ENCODE data around the gene TRAF1. TPM values are rescaled to one million over a fixed set of nuclear protein-coding genes. Genes with fewer than 3 reads are reported as not detected.

The TRAF1 gene
- polyA plus RNA-seq, 1 donor from 2014 or later: 0.89 TPM

GRCh38 chr9:120891245-120891883 is 35.2 kb downstream of the TRAF1 start:
- Histone ChIP-seq H3K4me2 (ENCODE audit: low read length) (no peak overlapping the region), H3K79me2 (replicated peaks; ENCODE audit: insufficient read depth, low read length) (no peaks in the 10 kb centered on the region), H4K20me1 (ENCODE audit: insufficient read depth) (no peaks in the 10 kb centered on the region), H3F3A (ENCODE audit: insufficient read depth, low read length, poor library complexity, severe bottlenecking) (no peaks in the 10 kb centered on the region), H3K27ac (ENCODE audit: low read length) (no peak overlapping the region), H3K9me2 (ENCODE audit: insufficient read depth, low read length) (no peaks in the 10 kb centered on the region), H3K9me3 (ENCODE audit: low read length) (no peaks in the 10 kb centered on the region), H3K27me3 (ENCODE audit: insufficient read depth, low read depth, low read length) (no peaks in the 10 kb centered on the region), H3K9ac (ENCODE audit: low read length) (no peak overlapping the region), H2AFZ (ENCODE audit: low read depth, low read length) (no peak overlapping the region), H3K4me3 (ENCODE audit: low read length) (no peak overlapping the region), H3K36me3 (ENCODE audit: insufficient read depth, low read length) (no peaks in the 10 kb centered on the region)
- TF ChIP-seq TAF1 (IDR thresholded peaks at IDR 0.05; ENCODE audit: low read depth) (no peak), POLR2AphosphoS5 (IDR thresholded peaks at IDR 0.05) (no peak), EZH2 (IDR thresholded peaks at IDR 0.05; ENCODE audit: borderline replicate concordance, insufficient read depth, low read length, poor library complexity, severe bottlenecking) (no peak), SMC3 (conservative IDR thresholded peaks at IDR 0.05; ENCODE audit: poor library complexity) (no peak), MXI1 (conservative IDR thresholded peaks at IDR 0.05; ENCODE audit: poor library complexity, severe bottlenecking) (no peak)

- H3K9me3 ChIP-seq (ENCODE audit: low read length): no peaks in the 10 kb centered on the region
- H3K27me3 ChIP-seq (ENCODE audit: insufficient read depth, low read depth, low read length): no peaks in the 10 kb centered on the region
- TF ChIP-seq EZH2 (IDR thresholded peaks at IDR 0.05; ENCODE audit: borderline replicate concordance, insufficient read depth, low read length, poor library complexity, severe bottlenecking) (no peak), SMC3 (conservative IDR thresholded peaks at IDR 0.05; ENCODE audit: poor library complexity) (no peak), POLR2AphosphoS5 (IDR thresholded peaks at IDR 0.05) (no peak), REST (IDR thresholded peaks at IDR 0.05; ENCODE audit: borderline replicate concordance) (no peak), TAF1 (IDR thresholded peaks at IDR 0.05; ENCODE audit: low read depth) (no peak), CTCF (IDR thresholded peaks at IDR 0.05; ENCODE audit: poor library complexity, severe bottlenecking) (no peak), RAD21 (conservative IDR thresholded peaks at IDR 0.05) (no peak), MXI1 (conservative IDR thresholded peaks at IDR 0.05; ENCODE audit: poor library complexity, severe bottlenecking) (no peak), EP300 (conservative IDR thresholded peaks at IDR 0.05; ENCODE audit: poor library complexity, severe bottlenecking) (no peak)
- H3K9me2 ChIP-seq (ENCODE audit: insufficient read depth, low read length): no peaks in the 10 kb centered on the region
- H4K20me1 ChIP-seq (ENCODE audit: insufficient read depth): no peaks in the 10 kb centered on the region
- H3K79me2 ChIP-seq (replicated peaks; ENCODE audit: insufficient read depth, low read length): no peaks in the 10 kb centered on the region
- H3K4me3 ChIP-seq (ENCODE audit: low read length): no peak overlapping the region
- H2AFZ ChIP-seq (ENCODE audit: low read depth, low read length): no peak overlapping the region
- H3K27ac ChIP-seq (ENCODE audit: low read length): no peak overlapping the region
- no peaks in the 10 kb centered on the region for H3K36me3 ChIP-seq (ENCODE audit: insufficient read depth, low read length)
- no peak overlapping the region for H3K9ac ChIP-seq (ENCODE audit: low read length)
- H3F3A ChIP-seq (ENCODE audit: insufficient read depth, low read length, poor library complexity, severe bottlenecking): no peaks in the 10 kb centered on the region
- H3K4me2 ChIP-seq (ENCODE audit: low read length): no peak overlapping the region
Measured at GRCh38 chr9:120890320-120891244, 36.0 kb downstream of the TRAF1 start.

Measured in neural cell (in vitro differentiated cells).